HCT116 (cell line): ENCODE measurements around the gene PDE4B. TPM values are rescaled to one million over a fixed set of nuclear protein-coding genes. Genes with fewer than 3 reads are reported as not detected.

Source experiments
- ATAC-seq: fragments of 200-7000 bp; cut with Tn5 transposase; 2 replicates; pipeline ENCODE4 v1.9.1; 2020; ENCODE audit warnings: mild to moderate bottlenecking, moderate library complexity
- BruUV-seq: library from RNA; stranded (reverse); fragments of 400-500 nt; replicated peaks from 2 replicates; lab custom pipeline; 2021; lab: Mats Ljungman, UMichigan
- CTCF ChIA-PET: fragments of 300-600 bp; sonication (Branson Sonifier 250); formaldehyde crosslinking; loops from one replicate; lab custom pipeline; 2021; ENCODE audit warnings: antibody characterized with exemption; lab: Charles Lee
- POLR2A ChIA-PET: fragments of 300-600, 350-600 bp; sonication (Branson Sonifier 250); formaldehyde crosslinking; loops from one replicate; lab custom pipeline; 2021; ENCODE audit warnings: antibody characterized with exemption; lab: Charles Lee
- RAD21 ChIA-PET, 2 experiments: fragments of 300-600 bp; sonication (Branson Sonifier 250); formaldehyde crosslinking; loops; one replicate each; lab custom pipeline; 2023; ENCODE audit warnings: low total read pairs in 2 of 2; ENCODE audit not compliant: uncharacterized antibody in 2 of 2, unreplicated experiment in 2 of 2, low non-redundant PET in 1 of 2; lab: Charles Lee
- DNase-seq: peaks from one replicate; pipeline ENCODE4 v3.0.0-alpha.2; 2010; ENCODE audit warnings: low read depth, low spot score
- H2AFZ ChIP-seq: fragments of 200-600 bp; shearing (Covaris generic), sonication (generic); 2 replicates; pipeline ENCODE4 v1.6.1; 2017; ENCODE audit warnings: low read depth, mixed run types, mixed read lengths, antibody characterized with exemption, low read length; ENCODE audit not compliant: poor library complexity, severe bottlenecking
- H3K27ac ChIP-seq: 2 replicates; pipeline ENCODE4 v1.5.1; 2012; ENCODE audit warnings: low read depth, low read length
- H3K27me3 ChIP-seq: fragments of 200-600 bp; sonication (generic); 2 replicates; pipeline ENCODE4 v1.6.1; 2016; ENCODE audit warnings: mixed run types, low read length, mixed read lengths; ENCODE audit not compliant: insufficient read depth
- H3K36me3 ChIP-seq, 2 experiments: fragments of 200-500 bp in 1 of 2; fragments of 200-600 bp in 1 of 2; sonication (Bioruptor generic) in 1 of 2; sonication (generic) in 1 of 2; 2 replicates each; pipeline versions ENCODE4 v1.5.1 to v1.6.1; 2014 to 2016; ENCODE audit warnings: low read length in 2 of 2, inconsistent platforms in 1 of 2, mixed read lengths in 1 of 2, mixed run types in 1 of 2; ENCODE audit not compliant: insufficient read depth in 2 of 2, control insufficient read depth in 1 of 2
- H3K4me1 ChIP-seq, 2 experiments: fragments of 200-600 bp in 1 of 2; sonication (generic) in 1 of 2; 2 replicates each; pipeline versions ENCODE4 v1.5.1 to v1.6.1; 2012 to 2017; ENCODE audit warnings: low read length in 2 of 2, inconsistent platforms in 1 of 2, mild to moderate bottlenecking in 1 of 2, mixed read lengths in 1 of 2, mixed run types in 1 of 2, moderate library complexity in 1 of 2; ENCODE audit not compliant: insufficient read depth in 2 of 2, control insufficient read depth in 1 of 2
- H3K4me2 ChIP-seq: fragments of 200-600 bp; sonication (generic); 2 replicates; pipeline ENCODE4 v1.6.1; 2017; ENCODE audit warnings: mixed run types, low read length, mixed read lengths
- H3K4me3 ChIP-seq, 2 experiments: fragments of 200-600 bp in 1 of 2; sonication (generic) in 1 of 2; replicated peaks in 1 of 2; 2 replicates each; pipeline ENCODE4 v1.5.1; 2011 to 2016; ENCODE audit warnings: low read length in 2 of 2, control low read depth in 1 of 2, low read depth in 1 of 2, mild to moderate bottlenecking in 1 of 2, mixed read lengths in 1 of 2, mixed run types in 1 of 2
- H3K79me2 ChIP-seq: fragments of 200-600 bp; sonication (generic); 2 replicates; pipeline ENCODE4 v1.6.1; 2017; ENCODE audit warnings: mild to moderate bottlenecking, mixed run types, low read length, moderate library complexity, mixed read lengths; ENCODE audit not compliant: insufficient read depth
- H3K9ac ChIP-seq: fragments of 200-600 bp; sonication (generic); 2 replicates; pipeline ENCODE4 v1.6.1; 2016; ENCODE audit warnings: low read length, mixed read lengths
- H3K9me2 ChIP-seq: fragments of 200-600 bp; sonication (generic), shearing (Covaris generic); 2 replicates; pipeline ENCODE4 v1.6.1; 2017; ENCODE audit warnings: mixed run types, mild to moderate bottlenecking, moderate library complexity; ENCODE audit not compliant: insufficient read depth
- H3K9me3 ChIP-seq, 2 experiments: fragments of 200-500 bp in 1 of 2; fragments of 200-600 bp in 1 of 2; sonication (Bioruptor generic) in 1 of 2; sonication (generic) in 1 of 2; 2 replicates each; pipeline ENCODE4 v1.6.1; 2014 to 2017; ENCODE audit warnings: low read length in 2 of 2, mixed read lengths in 2 of 2, inconsistent platforms in 1 of 2, low read depth in 1 of 2, mild to moderate bottlenecking in 1 of 2, mixed run types in 1 of 2, moderate library complexity in 1 of 2; ENCODE audit not compliant: control insufficient read depth in 1 of 2, insufficient read depth in 1 of 2
- H4K20me1 ChIP-seq: fragments of 200-600 bp; sonication (generic), shearing (Covaris generic); 2 replicates; pipeline ENCODE4 v1.6.1; 2017; ENCODE audit warnings: mixed run types, mild to moderate bottlenecking, moderate library complexity; ENCODE audit not compliant: insufficient read depth
- ATF3 ChIP-seq: IDR thresholded peaks from 2 replicates; pipeline ENCODE4 v1.6.1; 2012
- CEBPB ChIP-seq: IDR thresholded peaks from 2 replicates; pipeline ENCODE4 v1.6.1; 2012; ENCODE audit warnings: low read depth
- EGR1 ChIP-seq: IDR thresholded peaks from 2 replicates; pipeline ENCODE4 v1.6.1; 2012; ENCODE audit warnings: low read depth
- ELF1 ChIP-seq: IDR thresholded peaks from 2 replicates; pipeline ENCODE4 v1.6.1; 2012; ENCODE audit warnings: low read depth, borderline replicate concordance
- EZH2 ChIP-seq: fragments of 200-600 bp; sonication (generic); IDR thresholded peaks from 2 replicates; pipeline ENCODE4 v1.6.1; 2017; ENCODE audit warnings: antibody characterized with exemption, mixed run types
- EZH2phosphoT487 ChIP-seq: fragments of 200-600 bp; IDR thresholded peaks from 2 replicates; pipeline ENCODE4 v1.6.1; 2018; ENCODE audit warnings: antibody characterized with exemption, borderline replicate concordance
- FOSL1 ChIP-seq: IDR thresholded peaks from 2 replicates; pipeline ENCODE4 v1.6.1; 2012; ENCODE audit warnings: low read depth
- MAX ChIP-seq: IDR thresholded peaks from 2 replicates; pipeline ENCODE4 v1.6.1; 2012
- POLR2A ChIP-seq: IDR thresholded peaks from 2 replicates; pipeline ENCODE4 v1.7.0; 2011; ENCODE audit warnings: borderline replicate concordance; ENCODE audit not compliant: insufficient read depth, insufficient read length; ENCODE audit errors: extremely low read depth
- POLR2AphosphoS5 ChIP-seq: IDR thresholded peaks from 2 replicates; pipeline ENCODE4 v1.6.1; 2011; ENCODE audit warnings: mild to moderate bottlenecking, low read depth, low read length, moderate library complexity
- RAD21 ChIP-seq: IDR thresholded peaks from 2 replicates; pipeline ENCODE4 v1.6.1; 2012; ENCODE audit warnings: low read depth, mild to moderate bottlenecking
- REST ChIP-seq: IDR thresholded peaks from 2 replicates; pipeline ENCODE4 v1.6.1; 2012; ENCODE audit warnings: low read depth
- SIN3A ChIP-seq: IDR thresholded peaks from 2 replicates; pipeline ENCODE4 v1.6.1; 2012; ENCODE audit warnings: low read depth
- SP1 ChIP-seq: IDR thresholded peaks from 2 replicates; pipeline ENCODE4 v1.6.1; 2012; ENCODE audit warnings: low read depth
- SRF ChIP-seq: IDR thresholded peaks from 2 replicates; pipeline ENCODE4 v1.6.1; 2012; ENCODE audit warnings: low read depth
- TCF7L2 ChIP-seq: IDR thresholded peaks from 2 replicates; pipeline ENCODE4 v1.7.0; 2011; ENCODE audit warnings: borderline replicate concordance, inconsistent platforms; ENCODE audit not compliant: insufficient read depth, insufficient read length; ENCODE audit errors: extremely low read depth
- YY1 ChIP-seq: IDR thresholded peaks from 2 replicates; pipeline ENCODE4 v1.6.1; 2011; ENCODE audit warnings: low read length, low read depth, moderate library complexity, mild to moderate bottlenecking; ENCODE audit not compliant: insufficient replicate concordance; ENCODE audit errors: extremely low read depth
- ZBTB33 ChIP-seq: IDR thresholded peaks from 2 replicates; pipeline ENCODE4 v1.6.1; 2011; ENCODE audit warnings: mild to moderate bottlenecking, low read length, moderate library complexity; ENCODE audit not compliant: insufficient replicate concordance; ENCODE audit errors: extremely low read depth
- ZNF274 ChIP-seq: fragments of 200-500 bp; sonication (Bioruptor generic); IDR thresholded peaks from 2 replicates; pipeline ENCODE4 v1.6.1; 2014; ENCODE audit warnings: mild to moderate bottlenecking, low read depth, low read length, inconsistent platforms
- intact Hi-C: fragments of 100-400 bp; cut with micrococcal nuclease; formaldehyde crosslinking; loops from 2 replicates; pipeline ENCODE4 v1.10.0; 2022
- total RNA-seq: library from RNA; stranded (reverse); gene quantifications from one replicate; pipeline ENCODE4 v1.2.1, GENCODE V29; 2021; ENCODE audit not compliant: unreplicated experiment

Gene PDE4B
- total RNA-seq, 1 experiment from 2014 or later: 76.9 TPM

GRCh38 chr1:66401244-66401643, 608.5 kb downstream of the PDE4B start (continued):
- TF ChIP-seq ATF3 (no peak), SRF (no peak), RAD21 (no peak), EZH2 (no peak), MAX (no peak), POLR2A (no peak)

- Histone ChIP-seq H3K9me3 (no peaks in the 10 kb centered on the region), H3K27ac (no peak overlapping the region), H3K4me2 (no peak overlapping the region), H3K4me1 (no peaks in the 10 kb centered on the region), H3K9me2 (no peaks in the 10 kb centered on the region), H3K79me2 (no peaks in the 10 kb centered on the region), H3K9ac (no peak overlapping the region), H3K4me3 (no peak overlapping the region), H2AFZ (no peak overlapping the region), H3K27me3 (no peaks in the 10 kb centered on the region), H3K36me3 (no peaks in the 10 kb centered on the region), H4K20me1 (no peaks in the 10 kb centered on the region)
- BruUV-seq: no TSS peak
- intact Hi-C loops: no loop called here
- RAD21 ChIA-PET: no interaction called here
- DNase-seq (no peak), ATAC-seq (no peak)
- POLR2A ChIA-PET: no interaction called here
- CTCF ChIA-PET: no interaction called here
- TF ChIP-seq FOSL1: no peak
- no peak for TF ChIP-seq SP1
- TF ChIP-seq EZH2phosphoT487: no peak
- no peak for TF ChIP-seq MAX
- TF ChIP-seq POLR2A: no peak
- TF ChIP-seq ATF3: no peak
- TF ChIP-seq POLR2AphosphoS5: no peak
- no peak for TF ChIP-seq ZBTB33
- TF ChIP-seq SIN3A: no peak
- no peak for TF ChIP-seq YY1
- no peak for TF ChIP-seq CEBPB
- no peak for TF ChIP-seq RAD21
- TF ChIP-seq REST: no peak
- TF ChIP-seq ELF1: no peak
- no peak for TF ChIP-seq SRF
- TF ChIP-seq TCF7L2: no peak
- TF ChIP-seq EGR1: no peak
- no peak for TF ChIP-seq ZNF274
Measured at GRCh38 chr1:66402194-66402593, 609.5 kb downstream of the PDE4B start.
